ENCODE measurements around the gene GFER. TPM values are rescaled to one million over a fixed set of nuclear protein-coding genes. Genes with fewer than 3 reads are reported as not detected.

The GFER gene
- total and polyA plus RNA-seq, 4 donors, result 7.4 to 63.5 (median 25.6) TPM

DNA sequence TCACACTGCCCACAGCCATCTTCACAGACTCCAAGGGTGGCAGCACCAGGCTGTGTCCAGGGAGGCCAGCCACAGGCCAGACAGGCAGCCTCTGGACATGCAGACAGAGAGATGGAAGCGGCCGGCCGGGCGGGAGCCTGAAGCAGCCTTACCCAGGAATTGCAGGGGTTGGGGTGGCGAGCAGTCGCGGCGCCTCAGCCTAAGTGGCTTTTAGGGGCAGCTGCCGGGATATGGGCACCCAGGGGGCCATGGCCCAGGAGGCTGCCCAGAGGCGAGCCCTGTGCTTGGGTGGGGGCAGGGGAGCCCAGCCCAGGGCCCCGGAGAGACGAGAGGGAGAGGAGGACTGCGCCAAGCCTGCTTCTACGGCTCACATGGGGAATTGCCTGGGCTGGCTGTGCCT is 41.3 kb downstream of the GFER start:
- Histone ChIP-seq H3K27me3 (ENCODE audit: control insufficient read depth in 3 of 3, insufficient read depth in 3 of 3, low read length in 2 of 3) (peaks cover 0 to 4% (median 1%) of the 10 kb centered on the region in 3 donors), H3K9me3 (ENCODE audit: control insufficient read depth in 4 of 4, insufficient read depth in 3 of 4, low read length in 3 of 4) (no peaks in the 10 kb centered on the region), H3K4me1 (ENCODE audit: control insufficient read depth in 5 of 5, insufficient read depth in 5 of 5, low read length in 5 of 5) (peaks cover 0 to 44% (median 22%) of the 10 kb centered on the region in 5 donors), H3K27ac (ENCODE audit: low read depth in 1 of 2, low read length in 1 of 2) (peak overlapping the region in 1 of 2 donors; percentile 12), H3K4me3 (no peak overlapping the region), H3K36me3 (ENCODE audit: control insufficient read depth in 4 of 4, insufficient read depth in 4 of 4, low read length in 4 of 4) (peaks cover 0 to 8% (median 0%) of the 10 kb centered on the region in 4 donors), H3K9ac (ENCODE audit: insufficient read depth in 1 of 2, low read length in 2 of 2) (no peak overlapping the region)
- 87 to 93% methylated on average over 14 of the region's 14 CpGs for WGBS, 2 donors
- TF ChIP-seq, protein P1, sequence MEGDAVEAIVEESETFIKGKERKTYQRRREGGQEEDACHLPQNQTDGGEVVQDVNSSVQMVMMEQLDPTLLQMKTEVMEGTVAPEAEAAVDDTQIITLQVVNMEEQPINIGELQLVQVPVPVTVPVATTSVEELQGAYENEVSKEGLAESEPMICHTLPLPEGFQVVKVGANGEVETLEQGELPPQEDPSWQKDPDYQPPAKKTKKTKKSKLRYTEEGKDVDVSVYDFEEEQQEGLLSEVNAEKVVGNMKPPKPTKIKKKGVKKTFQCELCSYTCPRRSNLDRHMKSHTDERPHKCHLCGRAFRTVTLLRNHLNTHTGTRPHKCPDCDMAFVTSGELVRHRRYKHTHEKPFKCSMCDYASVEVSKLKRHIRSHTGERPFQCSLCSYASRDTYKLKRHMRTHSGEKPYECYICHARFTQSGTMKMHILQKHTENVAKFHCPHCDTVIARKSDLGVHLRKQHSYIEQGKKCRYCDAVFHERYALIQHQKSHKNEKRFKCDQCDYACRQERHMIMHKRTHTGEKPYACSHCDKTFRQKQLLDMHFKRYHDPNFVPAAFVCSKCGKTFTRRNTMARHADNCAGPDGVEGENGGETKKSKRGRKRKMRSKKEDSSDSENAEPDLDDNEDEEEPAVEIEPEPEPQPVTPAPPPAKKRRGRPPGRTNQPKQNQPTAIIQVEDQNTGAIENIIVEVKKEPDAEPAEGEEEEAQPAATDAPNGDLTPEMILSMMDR (IDR thresholded peaks at IDR 0.05; ENCODE audit: control extremely low read depth, extremely low read depth), result no peak
- DNase-seq (no peak), ATAC-seq (ENCODE audit: insufficient read depth, low FRiP score) (no peak)

DNA sequence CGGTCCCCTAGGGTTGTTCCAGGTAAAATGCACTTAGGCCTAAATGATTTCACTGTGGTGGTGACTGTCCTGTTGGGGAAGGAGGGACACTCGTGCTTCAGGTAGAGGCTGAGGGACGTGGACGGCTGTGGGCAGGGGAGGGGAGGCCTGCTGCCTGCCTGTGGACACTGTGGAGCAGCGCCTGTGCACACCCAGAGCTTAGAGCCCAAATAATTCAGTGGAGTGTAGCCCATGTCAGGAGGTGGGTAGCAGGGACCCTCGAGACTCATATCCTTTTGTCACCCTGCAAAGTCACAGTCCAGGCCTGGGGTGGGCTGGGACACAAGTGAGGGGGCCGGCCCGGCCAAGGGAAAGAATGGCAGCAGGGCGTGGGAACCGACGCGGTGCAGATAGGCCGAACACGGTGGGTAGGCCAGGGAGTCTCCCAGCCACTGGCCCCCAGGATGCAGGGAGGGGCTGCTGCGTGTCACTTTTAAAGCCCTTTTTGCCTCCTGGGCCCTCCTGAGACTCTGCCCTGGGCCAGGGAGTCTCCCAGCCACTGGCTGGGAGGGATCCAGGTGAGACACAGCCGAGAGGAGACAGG is 42.0 kb downstream of the GFER start:
- H3K4me3 ChIP-seq, result peak overlapping the region; percentile 48
- WGBS, 2 donors, result 71 to 76% methylated on average over 16 of the region's 16 CpGs
- peaks cover 0 to 10% (median 0%) of the 10 kb centered on the region in 4 donors for H3K36me3 ChIP-seq (ENCODE audit: control insufficient read depth in 4 of 4, insufficient read depth in 4 of 4, low read length in 4 of 4)
- ATAC-seq (ENCODE audit: insufficient read depth, low FRiP score) (no peak), DNase-seq (no peak)
- peaks cover 0 to 42% (median 22%) of the 10 kb centered on the region in 5 donors for H3K4me1 ChIP-seq (ENCODE audit: control insufficient read depth in 5 of 5, insufficient read depth in 5 of 5, low read length in 5 of 5)
- no peak overlapping the region for H3K9ac ChIP-seq (ENCODE audit: insufficient read depth in 1 of 2, low read length in 2 of 2)
- H3K27ac ChIP-seq (ENCODE audit: low read depth in 1 of 2, low read length in 1 of 2), result peak overlapping the region; percentile 22 to 69
- TF ChIP-seq, protein P1 (IDR thresholded peaks at IDR 0.05; ENCODE audit: control extremely low read depth, extremely low read depth), result no peak
- peaks cover 0 to under 1% (median 0%) of the 10 kb centered on the region in 3 donors for H3K27me3 ChIP-seq (ENCODE audit: control insufficient read depth in 3 of 3, insufficient read depth in 3 of 3, low read length in 2 of 3)
- H3K9me3 ChIP-seq (ENCODE audit: control insufficient read depth in 4 of 4, insufficient read depth in 3 of 4, low read length in 3 of 4), result no peaks in the 10 kb centered on the region

DNA sequence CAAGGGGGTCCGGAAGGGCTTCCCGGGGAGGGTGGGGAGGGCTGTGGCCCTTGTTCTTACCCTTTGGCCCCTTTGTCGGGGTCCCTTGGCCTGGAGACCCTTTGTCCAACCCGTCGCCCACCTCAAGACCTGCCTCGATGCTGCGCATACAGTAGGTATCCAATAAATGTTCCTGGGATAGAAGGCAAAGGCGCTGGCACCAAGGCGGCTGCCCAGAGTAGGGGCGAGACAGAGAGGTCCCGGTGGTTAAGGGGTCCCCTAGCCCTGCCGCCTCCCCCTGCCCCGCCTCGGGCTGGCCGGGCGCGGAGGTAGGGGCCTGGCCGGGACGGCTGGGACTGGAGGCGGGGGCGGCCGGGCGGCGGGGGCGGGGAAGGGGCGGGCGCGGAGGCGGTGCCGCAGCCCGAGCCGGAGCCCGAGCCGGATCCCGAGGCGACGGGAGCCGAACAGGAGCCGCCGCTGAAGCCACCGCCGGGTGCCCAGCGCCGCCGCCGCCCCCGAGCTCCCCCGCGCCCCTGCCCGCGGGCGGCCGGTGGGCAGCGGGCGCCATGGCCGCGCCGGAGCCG is 42.5 kb downstream of the GFER start, which contains the start of gene NHERF2:
TSS of gene NHERF2 (plus strand) at position 442 of the 563 bp plus-strand sequence. CDS start at position 546, 104 bp downstream.
- Histone ChIP-seq H3K4me3 (peak within 1 kb of the TSS; percentile 54), H3K9me3 (ENCODE audit: control insufficient read depth in 4 of 4, insufficient read depth in 3 of 4, low read length in 3 of 4) (no peaks in the 10 kb centered on the region), H3K9ac (ENCODE audit: insufficient read depth in 1 of 2, low read length in 2 of 2) (no peak within 1 kb of the TSS), H3K27ac (ENCODE audit: low read depth in 1 of 2, low read length in 1 of 2) (peak within 1 kb of the TSS; percentile 80 to 82), H3K36me3 (ENCODE audit: control insufficient read depth in 4 of 4, insufficient read depth in 4 of 4, low read length in 4 of 4) (peaks cover 0 to 12% (median 0%) of the 10 kb centered on the region in 4 donors), H3K27me3 (ENCODE audit: control insufficient read depth in 3 of 3, insufficient read depth in 3 of 3, low read length in 2 of 3) (no peaks in the 10 kb centered on the region), H3K4me1 (ENCODE audit: control insufficient read depth in 5 of 5, insufficient read depth in 5 of 5, low read length in 5 of 5) (peaks cover 0 to 42% (median 22%) of the 10 kb centered on the region in 5 donors)
- peak in 2 of 3 donors; percentile 45 to 57 for DNase-seq
- no peak for ATAC-seq (ENCODE audit: insufficient read depth, low FRiP score)
- TF ChIP-seq, protein P1 (IDR thresholded peaks at IDR 0.05; ENCODE audit: control extremely low read depth, extremely low read depth), result no peak
- 6 to 31% methylated on average over 19 to 59 of the region's 59 CpGs for WGBS, 2 donors
